Measurements from ENCODE around the gene PRKD1.

PRKD1 gene

GRCh38 chr14:29927376-29928116 is at the start of gene PRKD1:
PRKD1 (minus strand) TSS chr14:29927847.
- peaks cover 13% of the 10 kb centered on the region for H3K4me1 ChIP-seq (ENCODE audit: insufficient read depth, poor library complexity, severe bottlenecking)
- TF ChIP-seq, protein P1, sequence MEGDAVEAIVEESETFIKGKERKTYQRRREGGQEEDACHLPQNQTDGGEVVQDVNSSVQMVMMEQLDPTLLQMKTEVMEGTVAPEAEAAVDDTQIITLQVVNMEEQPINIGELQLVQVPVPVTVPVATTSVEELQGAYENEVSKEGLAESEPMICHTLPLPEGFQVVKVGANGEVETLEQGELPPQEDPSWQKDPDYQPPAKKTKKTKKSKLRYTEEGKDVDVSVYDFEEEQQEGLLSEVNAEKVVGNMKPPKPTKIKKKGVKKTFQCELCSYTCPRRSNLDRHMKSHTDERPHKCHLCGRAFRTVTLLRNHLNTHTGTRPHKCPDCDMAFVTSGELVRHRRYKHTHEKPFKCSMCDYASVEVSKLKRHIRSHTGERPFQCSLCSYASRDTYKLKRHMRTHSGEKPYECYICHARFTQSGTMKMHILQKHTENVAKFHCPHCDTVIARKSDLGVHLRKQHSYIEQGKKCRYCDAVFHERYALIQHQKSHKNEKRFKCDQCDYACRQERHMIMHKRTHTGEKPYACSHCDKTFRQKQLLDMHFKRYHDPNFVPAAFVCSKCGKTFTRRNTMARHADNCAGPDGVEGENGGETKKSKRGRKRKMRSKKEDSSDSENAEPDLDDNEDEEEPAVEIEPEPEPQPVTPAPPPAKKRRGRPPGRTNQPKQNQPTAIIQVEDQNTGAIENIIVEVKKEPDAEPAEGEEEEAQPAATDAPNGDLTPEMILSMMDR (IDR thresholded peaks at IDR 0.05; ENCODE audit: poor library complexity, severe bottlenecking): peak; percentile 35
- DNase-seq (ENCODE audit: low spot score) (no peak), ATAC-seq (ENCODE audit: low read depth) (peak; percentile 55)
- no peaks in the 10 kb centered on the region for H3K36me3 ChIP-seq (ENCODE audit: low read depth)
- no peaks in the 10 kb centered on the region for H3K9me3 ChIP-seq (ENCODE audit: severe bottlenecking)
- H3K4me3 ChIP-seq (ENCODE audit: severe bottlenecking): peak within 1 kb of the TSS; percentile 82
- no peaks in the 10 kb centered on the region for H3K27me3 ChIP-seq (ENCODE audit: insufficient read depth, poor library complexity, severe bottlenecking)
- peak within 1 kb of the TSS; percentile 7 for H3K27ac ChIP-seq (ENCODE audit: poor library complexity, severe bottlenecking)

DNA sequence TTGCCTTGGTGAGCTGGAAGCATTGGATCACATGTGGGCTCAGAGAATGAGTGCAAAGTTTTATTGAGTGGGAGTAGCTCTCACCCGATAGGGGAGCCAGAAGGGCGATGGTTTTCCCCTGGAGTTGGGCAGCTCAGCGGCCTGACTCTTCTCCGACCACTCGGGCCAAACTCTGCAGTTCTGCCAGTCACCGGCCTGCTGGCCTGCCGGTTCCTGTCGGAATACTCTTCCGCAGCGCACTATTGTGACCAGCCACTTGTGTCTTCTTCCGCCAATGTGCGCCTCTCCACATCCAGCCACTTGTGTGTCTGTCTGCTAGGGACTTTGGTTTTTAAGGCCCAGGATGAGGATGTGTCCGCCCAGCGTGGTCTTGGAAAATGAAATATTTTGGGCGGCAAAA is 43.5 kb upstream of the PRKD1 start:
- no peak for ATAC-seq (ENCODE audit: low read depth)
- no peak overlapping the region for H3K27ac ChIP-seq (ENCODE audit: poor library complexity, severe bottlenecking)
- no peaks in the 10 kb centered on the region for H3K36me3 ChIP-seq (ENCODE audit: low read depth)
- H3K9me3 ChIP-seq (ENCODE audit: severe bottlenecking): no peaks in the 10 kb centered on the region
- H3K4me1 ChIP-seq (ENCODE audit: insufficient read depth, poor library complexity, severe bottlenecking): peaks cover 2% of the 10 kb centered on the region
- no peak overlapping the region for H3K4me3 ChIP-seq (ENCODE audit: severe bottlenecking)
- peak; percentile 48 for DNase-seq (ENCODE audit: low spot score)
- H3K27me3 ChIP-seq (ENCODE audit: insufficient read depth, poor library complexity, severe bottlenecking): peaks cover 17% of the 10 kb centered on the region
- TF ChIP-seq, protein P1 (IDR thresholded peaks at IDR 0.05; ENCODE audit: poor library complexity, severe bottlenecking): no peak

GRCh38 chr14:29955087-29955486 is 27.4 kb upstream of the PRKD1 start:
- TF ChIP-seq, protein P1 (IDR thresholded peaks at IDR 0.05; ENCODE audit: poor library complexity, severe bottlenecking): no peak
- no peaks in the 10 kb centered on the region for H3K27me3 ChIP-seq (ENCODE audit: insufficient read depth, poor library complexity, severe bottlenecking)
- no peaks in the 10 kb centered on the region for H3K4me1 ChIP-seq (ENCODE audit: insufficient read depth, poor library complexity, severe bottlenecking)
- ATAC-seq (ENCODE audit: low read depth): no peak
- no peaks in the 10 kb centered on the region for H3K36me3 ChIP-seq (ENCODE audit: low read depth)
- DNase-seq (ENCODE audit: low spot score): no peak
- no peaks in the 10 kb centered on the region for H3K9me3 ChIP-seq (ENCODE audit: severe bottlenecking)
- H3K4me3 ChIP-seq (ENCODE audit: severe bottlenecking): no peak overlapping the region
- H3K27ac ChIP-seq (ENCODE audit: poor library complexity, severe bottlenecking): no peak overlapping the region

GRCh38 chr14:29953501-29953900 is 25.9 kb upstream of the PRKD1 start:
- Histone ChIP-seq H3K27me3 (ENCODE audit: insufficient read depth, poor library complexity, severe bottlenecking) (no peaks in the 10 kb centered on the region), H3K27ac (ENCODE audit: poor library complexity, severe bottlenecking) (no peak overlapping the region), H3K4me1 (ENCODE audit: insufficient read depth, poor library complexity, severe bottlenecking) (no peaks in the 10 kb centered on the region), H3K9me3 (ENCODE audit: severe bottlenecking) (no peaks in the 10 kb centered on the region), H3K4me3 (ENCODE audit: severe bottlenecking) (no peak overlapping the region), H3K36me3 (ENCODE audit: low read depth) (no peaks in the 10 kb centered on the region)
- DNase-seq (ENCODE audit: low spot score) (no peak), ATAC-seq (ENCODE audit: low read depth) (no peak)
- TF ChIP-seq, protein P1 (IDR thresholded peaks at IDR 0.05; ENCODE audit: poor library complexity, severe bottlenecking): no peak

DNA sequence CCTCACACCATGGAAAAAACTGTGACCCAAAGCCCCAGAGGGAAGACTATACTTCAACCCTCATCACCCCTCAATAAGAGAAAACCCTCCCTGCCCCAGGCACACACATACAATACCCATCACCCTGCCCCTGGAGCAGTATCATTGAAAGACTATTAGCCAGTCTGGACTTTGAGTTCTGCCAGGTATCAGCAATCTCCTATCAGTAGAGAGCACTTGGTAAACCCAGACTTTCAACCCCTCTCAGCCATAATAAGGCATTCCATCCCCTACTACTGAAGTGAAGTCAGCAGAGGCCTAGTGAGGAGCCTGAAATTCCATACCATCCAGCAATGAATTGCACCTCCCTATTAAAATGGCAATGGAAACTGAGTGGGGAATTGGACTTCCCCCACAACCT is 16.4 kb upstream of the PRKD1 start:
- TF ChIP-seq, protein P1 (IDR thresholded peaks at IDR 0.05; ENCODE audit: poor library complexity, severe bottlenecking): no peak

More for the DNA sequence above, 16.4 kb upstream of the PRKD1 start:
- Histone ChIP-seq H3K9me3 (ENCODE audit: severe bottlenecking) (peaks cover 5% of the 10 kb centered on the region), H3K4me3 (ENCODE audit: severe bottlenecking) (no peak overlapping the region), H3K27me3 (ENCODE audit: insufficient read depth, poor library complexity, severe bottlenecking) (no peaks in the 10 kb centered on the region), H3K27ac (ENCODE audit: poor library complexity, severe bottlenecking) (no peak overlapping the region), H3K4me1 (ENCODE audit: insufficient read depth, poor library complexity, severe bottlenecking) (no peaks in the 10 kb centered on the region), H3K36me3 (ENCODE audit: low read depth) (no peaks in the 10 kb centered on the region; the same call in 1 of the 2 replicates)
- DNase-seq (ENCODE audit: low spot score) (no peak), ATAC-seq (ENCODE audit: low read depth) (no peak)

Data from RWPE2 (cell line).